Measurements from ENCODE around the gene COQ7.

COQ7 gene

GRCh38 chr16:19113577-19114358 lies 46.4 kb downstream of the COQ7 start, which contains the start of gene ITPRIPL2:
Gene ITPRIPL2 (plus strand): TSS chr16:19113964. CDS start chr16:19114462, 498 bp downstream.
- DNase-seq: peak; percentile 93

- peak; percentile 66 for DNase-seq
These were observed 47.1 kb downstream of the COQ7 start for GRCh38 chr16:19114359-19115147.

GRCh38 chr16:19115148-19116021 lies 48.0 kb downstream of the COQ7 start:
- DNase-seq: peak; percentile 29

- no peak for DNase-seq
These were observed 49.5 kb downstream of the COQ7 start for GRCh38 chr16:19116711-19117449.

DNA sequence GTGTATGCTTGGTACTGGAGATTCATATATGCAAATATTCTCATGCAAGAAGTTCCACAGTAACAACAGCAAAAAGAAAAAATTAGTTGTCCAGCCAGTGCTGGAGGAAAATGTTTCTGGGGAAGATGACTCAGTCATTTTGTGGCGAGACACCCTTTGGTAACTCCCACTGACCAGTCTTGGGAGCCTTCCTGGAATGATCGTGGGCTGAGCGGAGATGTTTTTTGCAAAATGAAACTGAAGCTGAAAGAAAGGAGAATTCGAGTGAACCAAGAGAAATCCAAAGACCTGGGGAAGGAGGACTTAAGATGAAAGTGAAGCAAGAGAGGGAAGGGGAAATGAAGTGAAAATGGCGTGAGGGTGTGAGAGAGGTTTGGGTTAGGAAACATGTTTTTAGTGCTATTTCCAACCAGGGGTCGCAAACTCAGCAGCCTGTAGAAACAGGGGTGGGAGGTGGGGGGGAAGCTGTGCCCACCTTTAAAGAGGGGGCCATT lies 51.6 kb downstream of the COQ7 start:
- DNase-seq: peak; percentile 84

- peak; percentile 86 for DNase-seq
These were observed 52.1 kb downstream of the COQ7 start for GRCh38 chr16:19119564-19119963.

- DNase-seq: no peak
These were observed 56.2 kb downstream of the COQ7 start for GRCh38 chr16:19123535-19124178.

DNA sequence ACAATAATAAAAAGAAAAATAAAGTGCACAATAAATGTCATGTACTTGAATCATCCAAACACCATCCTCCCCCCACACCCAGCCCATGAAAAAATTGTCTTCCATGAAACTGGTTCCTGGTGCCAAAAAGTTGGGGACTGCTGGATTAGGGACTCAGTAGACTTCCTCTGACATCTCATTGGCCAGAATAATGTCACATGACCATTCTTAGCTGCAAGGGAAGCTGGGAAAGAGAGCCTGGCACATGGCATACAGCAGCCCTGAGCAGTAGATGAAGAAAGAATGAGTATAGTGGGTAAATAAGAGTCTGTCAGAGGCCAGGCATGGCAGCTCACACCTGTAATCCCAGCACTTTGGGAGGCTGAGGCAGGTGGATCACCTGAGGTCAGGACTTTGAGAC lies 58.9 kb downstream of the COQ7 start:
- no peak for DNase-seq

- no peak for DNase-seq
These were observed 59.8 kb downstream of the COQ7 start for GRCh38 chr16:19127205-19127604.

DNA sequence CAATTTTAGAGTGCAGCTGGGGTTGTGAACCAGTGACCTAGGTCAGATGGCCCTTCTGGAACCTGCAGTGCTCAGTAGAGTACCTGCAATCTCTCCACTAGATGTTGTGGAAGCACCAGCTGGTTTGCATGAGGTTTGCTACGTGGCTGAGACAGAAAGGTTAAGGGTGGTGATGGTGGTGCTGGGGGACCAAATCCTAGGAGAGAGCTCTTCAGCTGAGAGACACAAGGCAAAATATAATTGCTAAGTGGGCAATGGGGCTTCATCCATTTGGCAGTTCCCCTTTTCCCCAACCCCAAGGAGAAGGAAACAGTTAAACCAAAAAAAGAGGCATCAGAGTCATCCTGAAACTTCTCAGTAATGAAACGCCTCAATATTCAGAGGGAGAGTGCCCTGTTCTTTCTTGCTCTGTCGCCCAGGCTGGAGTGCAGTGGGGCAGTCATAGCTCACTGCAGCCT lies 60.3 kb downstream of the COQ7 start:
- DNase-seq: no peak

DNA sequence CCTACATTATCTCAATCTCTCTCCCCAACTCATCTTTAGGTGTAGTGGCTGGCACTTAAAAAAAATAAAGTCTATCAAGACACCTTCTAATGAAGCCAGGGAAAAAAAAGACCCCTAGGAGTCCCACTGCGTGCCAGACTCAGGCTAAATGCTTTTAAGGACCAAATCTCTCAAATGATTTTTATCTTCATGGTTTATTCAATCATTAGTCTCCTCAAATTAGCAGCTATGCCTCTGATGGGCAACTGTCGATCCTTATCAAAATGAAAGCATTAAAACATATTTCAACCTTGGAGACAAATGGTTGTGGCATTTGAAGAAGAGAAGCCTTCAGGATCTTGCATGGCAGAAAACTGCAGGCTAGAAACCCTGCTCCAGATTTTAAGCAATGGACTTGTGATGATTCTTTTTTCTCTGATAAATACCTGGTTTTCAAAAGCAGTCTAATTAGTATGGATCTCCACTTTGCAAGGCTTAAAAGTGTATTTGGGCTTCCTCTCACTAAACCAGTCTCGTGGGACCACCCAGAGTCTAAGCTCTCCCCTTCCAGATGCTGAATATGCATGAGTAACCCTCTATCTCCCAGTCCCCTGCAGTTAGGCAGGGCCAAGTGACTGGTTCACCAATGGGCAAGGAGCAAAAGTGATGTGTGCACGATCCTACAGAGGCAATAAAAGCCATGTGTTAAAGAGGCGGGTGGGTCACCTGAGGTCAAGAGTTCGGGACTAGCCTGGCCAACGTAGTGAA lies 61.2 kb downstream of the COQ7 start:
- DNase-seq: no peak

Data from HCEC 1CT (cell line).